ENCODE measurements around the gene DDAH2.

The DDAH2 gene

GRCh38 chr6:31768363-31769257 is 39.5 kb upstream of the DDAH2 start:
- TF ChIP-seq POLR2AphosphoS5 (IDR thresholded peaks at IDR 0.05; ENCODE audit: low read depth, low read length) (no peak), POLR2A (IDR thresholded peaks at IDR 0.05; ENCODE audit: low read depth, low read length) (no peak), TAF1 (IDR thresholded peaks at IDR 0.05; ENCODE audit: borderline replicate concordance, low read depth, low read length) (no peak)
- FAIRE-seq (no peak), DNase-seq (ENCODE audit: insufficient read length) (no peak)

GRCh38 chr6:31767096-31767645 is 38.1 kb upstream of the DDAH2 start:
- FAIRE-seq (no peak), DNase-seq (ENCODE audit: insufficient read length) (no peak)
- TF ChIP-seq TAF1 (IDR thresholded peaks at IDR 0.05; ENCODE audit: borderline replicate concordance, low read depth, low read length) (no peak), POLR2AphosphoS5 (IDR thresholded peaks at IDR 0.05; ENCODE audit: low read depth, low read length) (no peak), POLR2A (IDR thresholded peaks at IDR 0.05; ENCODE audit: low read depth, low read length) (no peak)

GRCh38 chr6:31765910-31766794 is 37.1 kb upstream of the DDAH2 start:
- TF ChIP-seq TAF1 (IDR thresholded peaks at IDR 0.05; ENCODE audit: borderline replicate concordance, low read depth, low read length) (no peak), POLR2A (IDR thresholded peaks at IDR 0.05; ENCODE audit: low read depth, low read length) (no peak), POLR2AphosphoS5 (IDR thresholded peaks at IDR 0.05; ENCODE audit: low read depth, low read length) (no peak)
- FAIRE-seq (no peak), DNase-seq (ENCODE audit: insufficient read length) (no peak)

GRCh38 chr6:31765559-31765909 is 36.4 kb upstream of the DDAH2 start:
- FAIRE-seq (no peak), DNase-seq (ENCODE audit: insufficient read length) (no peak)
- no peak for TF ChIP-seq POLR2A (IDR thresholded peaks at IDR 0.05; ENCODE audit: low read depth, low read length)
- TF ChIP-seq POLR2AphosphoS5 (IDR thresholded peaks at IDR 0.05; ENCODE audit: low read depth, low read length), result no peak
- no peak for TF ChIP-seq TAF1 (IDR thresholded peaks at IDR 0.05; ENCODE audit: borderline replicate concordance, low read depth, low read length)

GRCh38 chr6:31764198-31764597 is 35.1 kb upstream of the DDAH2 start:
- FAIRE-seq, result no peak
- TF ChIP-seq TAF1 (IDR thresholded peaks at IDR 0.05; ENCODE audit: borderline replicate concordance, low read depth, low read length) (no peak), POLR2A (IDR thresholded peaks at IDR 0.05; ENCODE audit: low read depth, low read length) (no peak), POLR2AphosphoS5 (IDR thresholded peaks at IDR 0.05; ENCODE audit: low read depth, low read length) (no peak)
- DNase-seq (ENCODE audit: insufficient read length), result no peak

GRCh38 chr6:31763619-31763940 is 34.5 kb upstream of the DDAH2 start:
- no peak for TF ChIP-seq POLR2AphosphoS5 (IDR thresholded peaks at IDR 0.05; ENCODE audit: low read depth, low read length)
- no peak for TF ChIP-seq POLR2A (IDR thresholded peaks at IDR 0.05; ENCODE audit: low read depth, low read length)
- FAIRE-seq (no peak), DNase-seq (ENCODE audit: insufficient read length) (no peak)

GRCh38 chr6:31762878-31763618 is 33.9 kb upstream of the DDAH2 start:
- TF ChIP-seq POLR2A (IDR thresholded peaks at IDR 0.05; ENCODE audit: low read depth, low read length), result no peak
- TF ChIP-seq POLR2AphosphoS5 (IDR thresholded peaks at IDR 0.05; ENCODE audit: low read depth, low read length), result no peak
- TF ChIP-seq TAF1 (IDR thresholded peaks at IDR 0.05; ENCODE audit: borderline replicate concordance, low read depth, low read length), result no peak
- DNase-seq (ENCODE audit: insufficient read length) (no peak), FAIRE-seq (no peak)

GRCh38 chr6:31762356-31762755 is 33.3 kb upstream of the DDAH2 start, which contains the start of gene SAPCD1:
TSS of gene SAPCD1 (plus strand) at chr6:31762656. CDS start at chr6:31763055, 399 bp downstream.
- DNase-seq (ENCODE audit: insufficient read length) (no peak), FAIRE-seq (no peak)
- no peak for TF ChIP-seq POLR2A (IDR thresholded peaks at IDR 0.05; ENCODE audit: low read depth, low read length)
- no peak for TF ChIP-seq TAF1 (IDR thresholded peaks at IDR 0.05; ENCODE audit: borderline replicate concordance, low read depth, low read length)
- no peak for TF ChIP-seq POLR2AphosphoS5 (IDR thresholded peaks at IDR 0.05; ENCODE audit: low read depth, low read length)

- TF ChIP-seq POLR2AphosphoS5 (IDR thresholded peaks at IDR 0.05; ENCODE audit: low read depth, low read length), result no peak
- TF ChIP-seq TAF1 (IDR thresholded peaks at IDR 0.05; ENCODE audit: borderline replicate concordance, low read depth, low read length), result no peak
- TF ChIP-seq POLR2A (IDR thresholded peaks at IDR 0.05; ENCODE audit: low read depth, low read length), result no peak
- no peak for DNase-seq (ENCODE audit: insufficient read length)
- FAIRE-seq, result no peak
Measured at GRCh38 chr6:31761343-31761742, 32.2 kb upstream of the DDAH2 start.

- FAIRE-seq, result no peak
- TF ChIP-seq POLR2AphosphoS5 (IDR thresholded peaks at IDR 0.05; ENCODE audit: low read depth, low read length) (no peak), TAF1 (IDR thresholded peaks at IDR 0.05; ENCODE audit: borderline replicate concordance, low read depth, low read length) (no peak), POLR2A (IDR thresholded peaks at IDR 0.05; ENCODE audit: low read depth, low read length) (no peak)
- no peak for DNase-seq (ENCODE audit: insufficient read length)
Measured at GRCh38 chr6:31760790-31761189, 31.7 kb upstream of the DDAH2 start.

GRCh38 chr6:31758281-31758680 is 29.2 kb upstream of the DDAH2 start:
- FAIRE-seq, result no peak
- no peak for DNase-seq (ENCODE audit: insufficient read length)
- TF ChIP-seq POLR2AphosphoS5 (IDR thresholded peaks at IDR 0.05; ENCODE audit: low read depth, low read length), result no peak
- no peak for TF ChIP-seq TAF1 (IDR thresholded peaks at IDR 0.05; ENCODE audit: borderline replicate concordance, low read depth, low read length)
- no peak for TF ChIP-seq POLR2A (IDR thresholded peaks at IDR 0.05; ENCODE audit: low read depth, low read length)
